Retina (tissue), 1 donor: Measurements from ENCODE around the gene TAS2R9.
A peak's percentile ranks its signal among the peaks of the same experiment; 100 is the strongest.
"Not testable (repeated sequence)": the region's sequence is repeated elsewhere in the genome, so short reads cannot be mapped to it uniquely, and the experiment has no call there.

ENCODE experiments used
- DNase-seq: peaks from one replicate; pipeline ENCODE4 v3.0.0-alpha.2; 2016

TAS2R9 gene

DNA sequence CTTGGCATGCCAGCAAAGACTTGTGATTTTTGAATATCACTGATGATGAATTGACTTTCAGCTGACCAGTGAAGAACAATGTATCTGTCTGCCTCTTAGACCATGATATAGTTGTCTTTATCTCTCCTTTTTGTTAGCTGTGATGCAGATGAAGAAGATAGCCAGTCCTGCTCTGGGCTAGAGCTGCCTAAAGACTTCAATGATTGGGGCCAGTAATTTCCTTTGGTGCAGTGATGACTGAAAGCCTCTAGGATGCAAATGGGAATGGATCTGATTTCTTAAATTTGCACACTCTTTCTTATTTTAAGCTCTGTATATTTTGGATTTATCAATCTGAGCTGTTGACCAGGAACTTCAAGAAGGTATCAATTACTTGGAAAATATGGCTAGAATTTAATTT lies at the start of gene TAS2R9:
TSS of gene TAS2R9 (minus strand) at position 101 of the 400 bp plus-strand sequence. CDS start at position 8, 93 bp downstream.
- DNase-seq = no peak

DNA sequence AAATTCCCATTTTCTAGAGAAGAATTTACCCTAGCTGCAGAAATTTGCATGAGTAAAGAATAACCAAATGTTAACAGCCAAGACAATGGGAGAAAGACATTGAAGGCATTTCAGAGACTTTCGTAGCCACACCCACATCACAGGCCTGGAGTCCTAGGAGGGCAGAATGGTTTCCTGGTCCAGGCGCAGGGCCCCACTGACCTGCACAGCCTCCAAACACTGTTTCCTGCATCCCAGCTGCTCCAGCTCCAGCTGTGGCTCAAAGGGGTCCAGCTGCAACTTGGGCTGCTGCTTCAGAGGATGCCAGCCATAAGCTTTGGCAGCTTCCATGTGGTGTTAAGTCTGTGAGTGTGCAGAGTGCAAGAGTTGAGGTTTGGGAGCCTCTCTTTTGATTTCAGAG lies 45.8 kb upstream of the TAS2R9 start:
- no peak for DNase-seq

GRCh38 chr12:10853776-10854175 lies 43.8 kb upstream of the TAS2R9 start:
- DNase-seq = no peak

- no peak for DNase-seq
Measured at GRCh38 chr12:10851243-10851858, 41.4 kb upstream of the TAS2R9 start.

DNA sequence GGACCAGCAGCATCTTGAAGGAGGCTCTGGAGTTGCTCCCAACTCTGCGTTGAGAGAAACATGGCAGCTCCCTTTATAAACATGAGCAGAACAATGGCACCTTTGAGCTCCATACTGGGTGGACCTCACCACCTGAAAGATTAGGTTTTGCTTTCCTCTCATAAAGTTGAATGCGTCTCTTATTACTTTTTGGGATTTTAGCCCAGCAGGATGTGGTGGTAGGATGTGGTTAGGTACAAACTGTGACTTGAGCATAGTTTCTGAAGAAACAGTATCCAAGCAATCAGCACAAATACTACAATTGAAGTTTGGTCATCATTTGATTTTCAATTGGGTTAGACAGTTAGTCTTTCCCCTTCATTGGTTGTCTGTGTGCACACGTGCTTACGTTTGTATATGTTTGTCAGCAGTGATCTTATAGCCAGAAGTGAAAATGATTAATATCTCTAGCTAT lies 39.5 kb upstream of the TAS2R9 start, which contains the start of gene PRR4:
TSS of gene PRR4 (minus strand) at position 51 of the 454 bp plus-strand sequence. CDS start at position 13, 38 bp downstream.
- DNase-seq = no peak

DNA sequence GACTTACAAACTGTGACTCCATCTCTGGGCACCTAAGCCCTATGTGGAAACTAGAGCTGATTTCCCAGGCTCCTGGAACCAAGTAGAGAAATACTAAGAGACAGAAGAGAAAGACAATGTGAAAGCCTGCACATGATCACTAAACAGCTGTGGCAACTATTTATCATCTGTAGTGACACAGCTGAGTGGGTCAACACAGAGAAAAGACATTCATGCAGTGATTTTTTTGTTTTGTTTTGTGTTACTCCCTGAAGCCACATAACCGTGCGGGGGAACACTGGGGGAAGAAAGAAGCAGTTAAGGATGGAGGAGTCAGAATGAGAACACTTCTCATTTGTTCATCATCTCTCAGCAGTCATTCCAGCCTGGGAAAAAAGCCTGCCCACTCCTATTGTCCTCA lies 37.8 kb upstream of the TAS2R9 start:
- no peak for DNase-seq

- no peak for DNase-seq
Measured at GRCh38 chr12:10842862-10843261, 32.9 kb upstream of the TAS2R9 start.

GRCh38 chr12:10838461-10838860 lies 28.5 kb upstream of the TAS2R9 start:
- no peak for DNase-seq

DNA sequence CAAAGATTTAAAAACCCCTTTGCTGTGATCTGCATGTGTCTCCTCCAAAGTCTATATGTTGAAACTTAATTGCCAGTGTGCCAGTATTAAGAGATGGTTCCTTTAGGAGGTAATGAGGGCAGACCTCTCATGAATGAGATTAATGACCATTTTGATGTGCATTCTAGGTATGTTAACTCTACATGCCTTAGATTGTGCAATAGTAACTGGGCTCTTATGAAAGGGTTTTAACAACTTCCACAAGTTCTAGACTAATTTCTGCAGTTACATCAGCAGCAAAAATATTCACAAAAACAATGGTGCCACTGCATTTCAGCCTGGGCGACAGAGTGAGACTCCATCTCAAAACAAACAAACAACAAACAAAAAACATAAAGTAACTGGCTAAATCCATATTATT lies 20.0 kb upstream of the TAS2R9 start:
- DNase-seq = no peak

GRCh38 chr12:10826258-10826657 lies 16.3 kb upstream of the TAS2R9 start, which contains the start of gene TAS2R10:
TSS of gene TAS2R10 (minus strand) at chr12:10826358. CDS start at chr12:10826269, 89 bp downstream.
- no peak for DNase-seq

DNA sequence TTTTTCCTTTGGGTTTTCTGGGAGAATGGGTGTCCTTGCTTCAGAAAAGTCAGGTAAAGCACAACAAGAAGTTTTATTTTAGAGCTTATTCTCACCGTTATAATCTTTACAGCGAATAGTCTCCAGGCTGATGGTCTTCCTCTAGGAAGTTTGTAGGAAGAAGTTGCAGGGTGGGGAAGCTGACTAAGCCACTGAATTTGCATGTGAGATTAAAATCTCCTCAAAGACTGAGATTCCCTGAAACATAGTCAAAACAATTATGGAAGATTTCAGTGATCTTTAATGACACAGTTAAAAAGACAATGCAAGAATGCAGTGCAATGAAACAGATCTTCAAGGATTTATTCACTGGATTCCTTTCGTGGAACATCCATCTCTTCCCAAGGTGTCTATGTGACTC lies 15.0 kb upstream of the TAS2R9 start:
- no peak for DNase-seq

DNA sequence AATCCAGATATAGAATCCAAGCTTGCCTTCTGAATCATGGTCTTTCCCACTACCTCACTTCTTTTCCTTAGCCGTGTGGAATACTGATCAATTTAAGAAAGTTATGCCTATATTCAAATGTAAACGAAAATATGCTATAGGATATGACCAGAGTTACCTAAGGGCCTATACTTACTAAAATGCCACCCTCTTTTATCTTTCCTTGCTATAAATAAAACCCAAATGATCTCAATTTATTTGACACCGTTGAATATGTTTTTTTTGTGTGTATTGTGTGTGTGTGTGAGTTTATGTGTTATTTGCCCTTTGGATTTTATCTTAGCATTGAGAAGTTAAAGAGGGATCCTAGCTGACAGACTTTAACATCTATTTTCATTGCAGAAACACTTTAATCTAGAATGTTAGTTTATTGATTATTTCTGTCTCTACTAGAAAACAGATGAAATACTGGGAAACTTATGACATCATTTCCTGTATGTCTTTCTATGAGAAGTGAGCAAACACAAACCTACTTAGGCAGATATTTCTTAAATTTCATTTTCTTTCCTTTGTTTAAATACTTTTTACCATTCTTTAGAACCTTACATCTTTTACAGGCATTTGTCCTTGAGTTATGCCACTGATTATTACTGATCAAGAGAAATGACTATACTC lies 2.0 kb upstream of the TAS2R9 start:
- DNase-seq = no peak

- DNase-seq = no peak
Measured at GRCh38 chr12:10807186-10807585, 2.8 kb downstream of the TAS2R9 start, which contains the start of gene TAS2R8. TSS of gene TAS2R8 (minus strand) at chr12:10807286. CDS start at chr12:10806980, 306 bp downstream.

DNA sequence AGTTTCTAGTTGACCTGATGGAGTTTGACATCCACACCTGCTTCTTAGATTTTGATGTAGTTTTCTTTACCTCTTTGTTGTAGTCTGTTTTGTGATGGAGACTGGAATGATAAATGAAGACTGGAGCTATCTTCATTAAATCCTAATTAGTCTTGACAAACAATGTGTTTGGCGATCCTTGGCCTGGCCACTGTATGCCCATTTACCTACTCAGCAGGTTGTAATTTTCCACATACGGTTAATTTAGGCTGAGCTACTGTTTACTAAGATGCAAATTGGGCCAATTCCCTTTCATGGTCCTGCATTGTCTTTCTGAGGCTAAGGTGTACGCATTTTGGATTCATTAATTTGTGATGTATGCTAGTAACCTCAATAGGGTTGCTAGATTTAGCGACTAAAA lies 7.4 kb downstream of the TAS2R9 start, which contains the start of gene TAS2R7:
TSS of gene TAS2R7 (minus strand) at position 41 of the 400 bp plus-strand sequence. CDS start 57 bp downstream, outside the sequence.
- DNase-seq = peak; percentile 27

DNA sequence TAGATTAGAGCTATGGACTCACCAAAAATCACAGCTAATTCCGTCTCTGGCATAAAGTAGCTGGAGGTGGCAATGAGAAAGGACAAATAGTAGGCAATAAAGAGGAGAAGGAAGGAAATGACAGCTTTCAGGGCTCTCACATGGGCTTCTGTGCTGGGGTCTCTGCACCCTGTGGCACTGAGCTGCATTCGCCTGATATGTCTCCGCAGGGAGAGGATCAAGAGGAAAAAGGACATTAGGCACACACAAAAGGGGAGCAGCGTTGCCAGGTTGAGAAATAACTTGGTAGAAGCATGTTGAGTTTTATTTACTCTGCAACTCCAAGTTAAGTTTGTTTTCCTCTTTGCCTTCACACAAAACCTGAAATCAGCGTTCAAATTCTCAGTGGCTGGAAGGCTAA lies 8.2 kb downstream of the TAS2R9 start:
- no peak for DNase-seq

- DNase-seq = no peak
Measured at GRCh38 chr12:10794222-10794621, 15.7 kb downstream of the TAS2R9 start.

DNA sequence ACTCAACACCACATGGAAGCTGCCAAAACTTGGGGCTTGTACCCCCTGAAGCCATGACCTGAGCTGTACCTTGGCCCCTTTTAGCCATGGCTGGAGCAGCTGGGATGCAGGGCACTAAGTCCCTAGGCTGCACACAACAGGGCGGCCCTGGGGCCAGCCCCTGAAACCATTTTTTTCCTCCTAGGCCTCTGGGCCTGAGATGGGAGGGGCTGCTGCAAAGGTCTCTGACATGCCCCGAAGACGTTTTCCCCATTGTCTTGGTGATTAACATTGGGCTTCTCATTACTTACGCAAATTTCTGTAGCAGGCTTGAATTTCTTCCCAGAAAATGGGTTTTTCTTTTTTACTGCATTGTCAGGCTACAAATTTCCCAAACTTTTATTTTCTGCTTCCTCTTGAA lies 18.2 kb downstream of the TAS2R9 start:
- not testable (repeated sequence) for DNase-seq

DNA sequence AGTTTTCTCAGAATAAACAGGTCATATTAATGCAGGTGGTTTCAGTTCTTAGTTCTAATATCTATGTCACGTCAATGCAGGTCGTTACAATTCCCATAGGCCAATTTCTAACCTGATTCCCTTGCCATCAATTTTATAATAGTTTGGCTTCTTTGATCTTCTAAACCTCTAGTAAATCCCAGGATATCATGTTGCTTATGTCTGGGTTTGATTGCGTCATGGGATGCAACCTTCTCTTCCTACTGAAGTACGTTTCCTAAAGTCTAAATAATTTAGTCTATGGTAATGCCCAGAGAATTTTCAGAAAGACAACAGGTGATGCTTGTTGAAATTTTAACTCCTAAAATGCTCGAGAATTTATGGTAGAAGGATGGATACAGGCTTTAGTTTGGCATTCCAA lies 26.7 kb downstream of the TAS2R9 start:
- no peak for DNase-seq

DNA sequence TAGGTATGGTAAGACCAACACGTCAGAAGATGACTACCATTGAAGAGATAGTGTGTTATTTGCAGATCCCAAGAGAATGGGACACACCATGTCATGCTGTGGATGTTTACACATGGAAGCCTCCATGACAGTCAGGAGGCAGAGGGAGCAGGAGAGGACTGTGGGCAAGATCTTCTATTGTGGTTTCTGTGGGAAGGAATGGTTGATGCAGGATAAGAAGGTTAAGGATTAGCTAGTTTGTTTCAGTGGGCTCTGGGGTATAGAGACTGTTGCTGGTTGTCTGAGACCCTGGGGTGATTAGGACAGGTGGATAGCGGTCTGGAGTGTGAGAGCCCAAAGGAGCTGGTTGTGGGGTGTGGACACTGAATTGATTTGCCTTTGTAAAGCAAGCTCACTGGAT lies 30.9 kb downstream of the TAS2R9 start:
- peak; percentile 11 for DNase-seq

DNA sequence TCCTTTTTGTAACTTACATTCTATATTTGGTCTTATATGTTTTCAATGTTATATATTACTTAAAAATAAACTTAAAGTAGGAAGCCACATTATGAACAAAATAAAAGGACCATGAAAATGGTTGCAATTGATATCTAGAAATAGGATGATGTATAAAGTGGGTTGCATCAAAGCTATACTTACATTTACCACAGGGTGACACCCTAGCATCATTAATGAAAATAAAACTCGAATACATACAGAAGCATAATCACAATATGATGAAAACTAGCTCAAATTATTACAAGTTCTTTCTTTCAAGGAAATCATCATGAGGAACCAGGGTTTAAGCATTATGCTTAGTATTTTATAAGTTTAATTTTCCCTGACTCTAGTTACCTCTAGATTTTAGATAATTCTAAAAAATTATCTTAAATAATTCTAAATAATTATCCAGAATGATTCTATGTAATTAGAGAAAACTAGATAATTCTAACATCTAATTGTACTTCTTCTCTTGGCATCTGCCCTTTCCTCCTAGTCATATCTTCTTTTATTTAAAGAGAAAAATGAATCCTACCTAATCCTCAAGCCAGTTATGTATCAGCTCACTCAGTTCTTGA lies 38.7 kb downstream of the TAS2R9 start:
- DNase-seq = no peak

DNA sequence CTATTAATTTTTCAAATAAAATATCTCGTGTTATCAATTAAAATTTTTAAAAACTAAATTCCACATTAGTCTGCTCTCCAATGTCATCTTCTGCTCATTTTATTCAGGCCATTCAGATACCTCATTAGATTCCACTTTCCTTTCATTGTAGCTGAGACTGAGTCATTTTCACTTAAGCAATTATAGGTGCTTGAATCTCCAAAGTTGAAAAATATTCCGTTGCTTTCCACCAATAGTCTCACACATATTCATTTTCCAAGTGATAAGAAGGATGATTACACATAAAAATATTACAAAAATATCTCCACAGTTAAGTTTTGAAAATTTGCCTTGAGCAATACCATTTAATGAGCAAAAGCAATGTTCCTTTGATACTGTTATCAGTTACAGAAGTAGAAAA lies 50.3 kb downstream of the TAS2R9 start:
- no peak for DNase-seq
